ENCODE data around the gene IBTK.
A peak's percentile ranks its signal among the peaks of the same experiment; 100 is the strongest.
"Not testable (repeated sequence)": the region's sequence is repeated elsewhere in the genome, so short reads cannot be mapped to it uniquely, and the experiment has no call there.

IBTK gene

DNA sequence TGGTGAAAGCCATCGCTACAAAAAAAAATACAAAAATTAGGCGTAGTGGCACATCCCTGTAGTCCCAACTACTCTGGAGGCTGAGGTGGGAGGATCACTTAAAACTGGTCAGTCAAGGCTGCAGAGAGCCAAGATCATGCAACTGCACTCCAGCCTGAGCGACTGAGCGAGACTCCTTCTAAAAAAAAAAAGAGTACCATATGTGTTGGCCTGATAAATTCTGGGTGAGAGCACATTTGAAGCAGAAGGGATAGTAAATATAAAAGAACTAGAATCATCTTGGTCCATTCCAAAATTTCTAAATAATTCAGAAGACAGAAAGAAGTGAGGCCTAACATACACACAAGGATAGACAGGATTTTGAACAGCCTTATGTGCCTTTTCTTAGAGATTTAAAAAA lies 2.2 kb downstream of the IBTK start:
- DNase-seq (ENCODE audit: low spot score), result no peak

DNA sequence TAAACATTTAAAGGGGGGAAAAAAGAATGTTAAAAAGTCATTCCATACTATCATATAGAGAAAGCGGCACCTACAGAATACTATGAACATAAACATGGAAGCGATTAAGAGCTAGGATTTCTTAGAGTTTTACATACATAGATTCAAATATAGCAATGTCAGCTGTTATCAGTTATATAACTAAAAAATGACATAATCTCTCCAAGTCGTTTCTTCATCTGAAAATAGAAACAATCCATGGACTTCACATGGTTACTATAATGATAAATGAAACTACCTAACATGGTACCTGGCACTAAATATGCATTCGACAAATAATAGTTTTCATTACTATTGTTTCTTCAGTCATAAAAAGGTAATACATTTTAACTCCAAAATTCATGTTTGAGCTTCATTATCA lies 3.7 kb downstream of the IBTK start:
- no peak for DNase-seq (ENCODE audit: low spot score)

- no peak for DNase-seq (ENCODE audit: low spot score)
Observed at GRCh38 chr6:82240186-82240585, 7.4 kb downstream of the IBTK start.

GRCh38 chr6:82239597-82239996 lies 7.9 kb downstream of the IBTK start:
- no peak for DNase-seq (ENCODE audit: low spot score)

DNA sequence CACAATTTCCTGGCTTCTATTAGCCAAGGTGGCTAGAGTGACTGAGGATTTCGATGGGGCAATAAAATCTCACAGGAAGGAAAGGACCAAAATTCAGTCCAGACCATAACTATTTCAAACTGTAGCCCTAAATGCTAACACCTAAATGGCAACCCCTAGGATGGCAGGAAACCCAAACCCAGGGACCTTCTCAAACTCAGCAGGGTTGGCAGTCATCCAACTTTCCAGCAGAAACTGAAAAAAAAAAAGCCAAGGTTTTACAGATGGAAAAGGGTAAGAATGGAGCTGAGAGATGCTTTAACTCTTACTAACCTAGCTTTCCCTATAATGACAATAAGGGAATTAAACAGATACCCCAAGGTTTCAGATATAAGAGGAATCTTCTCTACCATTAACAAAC lies 10.5 kb downstream of the IBTK start:
- DNase-seq (ENCODE audit: low spot score), result no peak

DNA sequence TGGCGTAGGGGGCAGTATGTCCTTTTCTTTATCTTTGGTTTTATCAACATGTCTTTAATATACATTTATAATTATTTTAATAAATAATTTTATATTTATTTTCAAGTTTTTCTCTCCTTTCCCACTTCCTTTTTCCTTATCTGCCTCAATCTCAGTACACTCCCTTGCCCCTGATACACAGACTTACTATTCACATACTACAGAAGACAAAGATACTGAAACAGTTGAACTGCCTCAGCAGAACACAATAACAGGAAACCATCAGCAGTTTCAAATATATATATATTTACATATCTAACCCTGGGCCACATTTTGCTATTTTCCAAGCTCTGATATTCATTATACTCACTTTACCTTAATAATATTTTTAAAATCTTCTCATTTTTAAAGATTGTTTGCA lies 19.8 kb downstream of the IBTK start:
- no peak for DNase-seq (ENCODE audit: low spot score)

DNA sequence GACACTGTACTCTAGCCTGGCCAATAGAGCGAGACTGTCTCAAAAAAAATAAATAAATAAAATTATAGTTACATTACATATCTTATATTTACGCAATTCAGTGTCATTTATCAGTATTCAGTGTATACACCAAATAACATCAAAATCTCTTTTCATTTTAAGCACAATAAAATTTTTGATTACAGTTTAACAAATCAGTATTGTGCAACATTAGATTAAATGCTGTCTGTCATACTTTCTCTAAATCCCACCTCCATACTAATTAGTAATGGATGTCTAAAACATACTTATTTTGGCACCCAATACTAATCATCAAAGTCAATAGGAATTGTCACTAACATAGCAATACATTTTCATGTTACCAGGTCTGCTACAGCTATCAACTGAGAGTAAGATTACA lies 27.4 kb downstream of the IBTK start:
- no peak for DNase-seq (ENCODE audit: low spot score)

DNA sequence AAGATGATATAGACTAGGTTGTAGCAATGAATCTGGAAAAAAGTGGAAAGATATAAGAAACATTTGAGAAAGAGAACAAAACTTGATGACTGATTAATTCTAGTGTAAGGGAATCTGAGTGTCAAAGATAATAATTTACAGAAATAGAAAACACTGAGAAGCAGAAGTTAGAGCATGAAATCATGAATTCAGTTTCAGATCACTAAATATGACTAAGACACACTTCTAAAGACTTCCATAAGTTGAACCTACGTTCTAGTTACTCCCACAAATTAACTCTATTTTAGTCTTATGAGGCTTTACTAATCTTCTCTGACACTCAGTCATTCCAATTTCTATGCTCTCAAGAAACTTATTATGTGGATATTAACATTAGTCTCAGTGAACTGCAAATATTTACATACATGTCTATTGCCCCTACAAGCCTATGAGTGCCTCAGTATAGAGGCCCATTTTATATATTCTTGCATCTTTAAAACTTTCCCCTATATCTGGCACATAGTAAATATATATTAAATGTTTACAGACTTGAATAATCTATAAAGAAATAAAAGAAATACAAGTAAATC lies 30.4 kb downstream of the IBTK start:
- no peak for DNase-seq (ENCODE audit: low spot score)

DNA sequence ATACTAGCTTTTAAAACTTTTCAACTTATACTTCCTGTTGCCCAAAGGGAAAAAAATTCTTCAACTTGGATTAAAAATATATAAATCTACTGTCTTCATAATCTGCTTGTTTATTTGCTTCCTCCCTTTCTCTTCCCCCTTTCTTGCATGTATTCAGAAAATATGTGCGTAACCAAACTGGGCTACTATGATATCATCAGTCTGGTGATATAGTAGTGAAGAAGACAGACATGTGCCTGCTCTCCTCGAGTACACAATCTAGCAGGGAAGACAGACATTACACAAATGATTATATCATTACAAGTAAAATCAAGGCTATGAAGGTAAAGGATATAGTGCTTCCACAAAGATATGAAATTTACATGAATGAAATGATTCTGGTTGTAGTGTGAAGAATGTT lies 31.0 kb downstream of the IBTK start:
- no peak for DNase-seq (ENCODE audit: low spot score)

GRCh38 chr6:82211326-82211725 lies 36.2 kb downstream of the IBTK start:
- DNase-seq (ENCODE audit: low spot score), result no peak

DNA sequence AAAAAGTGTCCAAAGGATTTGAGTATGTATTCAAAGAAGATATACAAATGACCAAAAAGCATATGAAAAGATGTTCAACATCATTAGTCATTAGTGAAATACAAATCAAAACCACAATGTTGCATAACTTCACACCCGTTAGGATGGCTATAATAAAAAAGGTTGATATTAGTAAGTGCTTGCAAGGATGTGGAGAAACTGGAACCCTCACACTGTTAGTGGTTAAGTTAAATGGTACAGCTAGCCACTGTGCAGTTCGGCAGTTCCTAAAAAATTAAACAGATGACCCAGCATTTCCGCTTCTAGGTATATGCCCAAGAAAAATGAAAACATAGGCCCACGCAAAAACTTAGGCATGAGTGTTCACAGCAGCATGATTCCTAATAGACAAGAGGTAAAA lies 38.6 kb downstream of the IBTK start:
- DNase-seq (ENCODE audit: low spot score), result peak; percentile 27

DNA sequence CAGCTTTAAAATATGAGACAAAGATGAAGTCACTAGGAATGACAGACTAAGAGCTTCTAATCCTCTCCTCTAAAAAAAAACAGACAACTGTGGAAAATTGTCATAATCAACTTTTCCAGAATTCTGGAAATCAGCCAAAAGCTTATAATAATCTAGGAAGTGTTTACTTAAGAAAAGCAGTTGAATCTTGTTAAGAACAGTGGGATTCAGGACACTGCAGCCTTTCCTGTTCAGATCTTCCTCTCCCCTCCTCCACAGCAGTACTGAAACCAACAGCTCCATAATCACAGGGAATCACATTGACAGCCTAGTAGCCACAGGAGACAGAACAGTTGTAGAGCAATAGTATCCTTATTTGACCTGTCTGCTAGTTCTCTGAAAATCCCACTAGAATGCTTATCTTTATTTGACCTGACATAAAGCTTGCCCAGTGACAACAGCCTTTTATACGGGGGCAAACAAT lies 41.6 kb downstream of the IBTK start:
- no peak for DNase-seq (ENCODE audit: low spot score)

DNA sequence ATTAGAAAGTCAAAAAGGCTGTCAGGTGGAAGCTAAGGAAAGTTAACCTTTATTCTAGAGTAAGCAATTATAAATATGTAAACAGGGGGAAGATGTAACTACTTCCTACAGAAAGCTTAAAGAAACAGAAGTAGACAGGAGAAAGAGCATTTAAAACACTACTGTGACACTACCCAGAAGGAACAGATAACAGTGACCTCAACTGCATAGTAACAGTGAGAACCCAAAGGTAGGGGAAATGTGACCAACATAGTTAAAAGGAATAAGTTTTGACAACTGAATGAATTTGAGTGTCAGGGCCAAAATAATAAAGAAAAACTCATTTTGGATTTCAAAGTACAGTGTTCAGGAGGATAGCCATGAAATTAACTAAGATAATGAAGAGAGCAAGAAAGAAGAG lies 43.5 kb downstream of the IBTK start:
- no peak for DNase-seq (ENCODE audit: low spot score)

DNA sequence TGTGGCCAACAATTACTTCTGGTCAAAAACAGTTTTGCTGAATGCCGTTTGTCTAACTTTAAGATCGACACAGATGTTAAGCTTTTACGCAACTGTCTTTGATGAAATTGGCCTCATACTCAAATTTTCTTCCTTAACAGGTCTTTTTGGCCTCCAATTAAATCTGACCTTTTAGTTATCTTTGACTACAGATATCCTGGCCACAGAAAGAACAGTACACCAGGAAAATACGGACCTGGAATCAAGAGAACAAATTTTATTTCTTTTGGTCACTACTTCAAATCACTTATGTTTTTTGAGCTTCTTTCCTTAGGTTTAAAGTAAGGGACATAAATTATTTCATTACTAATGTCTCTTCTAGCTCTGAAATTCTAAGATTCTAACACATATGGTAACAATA lies 49.8 kb downstream of the IBTK start:
- DNase-seq (ENCODE audit: low spot score), result no peak

- DNase-seq (ENCODE audit: low spot score), result not testable (repeated sequence)
Observed at GRCh38 chr6:82197245-82197644, 50.3 kb downstream of the IBTK start.

- no peak for DNase-seq (ENCODE audit: low spot score)
Observed at GRCh38 chr6:82196161-82196560, 51.4 kb downstream of the IBTK start.

DNA sequence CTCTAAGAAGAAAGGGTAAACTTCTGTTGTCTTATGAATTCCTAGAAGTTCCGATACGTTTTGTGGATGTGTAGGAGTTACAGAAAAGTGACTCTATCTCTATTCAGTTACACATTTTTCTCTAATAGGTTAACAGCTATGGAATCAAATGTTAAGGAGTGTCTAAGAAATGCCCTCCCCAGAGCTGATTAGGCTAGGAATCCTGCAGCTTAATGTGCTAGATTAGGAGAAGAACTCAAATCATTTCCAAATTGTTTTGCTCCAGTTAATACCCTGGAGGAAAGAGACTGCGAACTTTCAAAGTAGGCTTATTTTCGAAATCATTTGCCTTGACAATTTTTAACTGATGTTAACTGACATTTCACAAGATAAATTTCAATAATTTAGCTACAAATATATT lies 51.9 kb downstream of the IBTK start:
- no peak for DNase-seq (ENCODE audit: low spot score)

DNA sequence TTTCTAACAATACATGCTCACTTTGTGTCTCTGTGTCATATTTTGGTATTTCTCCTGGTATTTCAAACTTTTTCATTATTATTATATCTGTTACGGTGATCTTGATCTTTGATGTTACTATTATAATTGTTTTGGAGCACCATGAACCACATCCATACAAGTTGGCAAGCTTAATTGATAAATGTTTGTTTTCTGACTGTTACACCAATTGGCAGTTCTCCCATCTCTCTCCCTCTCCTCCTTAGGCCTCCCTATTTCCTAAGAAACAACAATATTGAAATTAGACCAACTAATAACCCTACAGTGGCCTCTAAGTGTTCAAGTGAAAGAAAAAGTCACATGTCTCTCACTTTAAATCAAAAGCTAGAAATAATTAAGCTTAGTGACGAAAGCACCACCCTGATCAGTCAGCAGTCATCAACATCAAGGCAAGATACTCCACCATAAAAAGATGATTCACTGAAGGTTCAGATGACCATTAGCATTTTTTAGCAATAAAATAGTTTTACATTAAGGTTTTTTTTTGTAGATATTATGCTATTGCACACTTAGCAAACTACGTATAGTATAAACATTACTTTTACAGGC lies 61.5 kb downstream of the IBTK start:
- DNase-seq (ENCODE audit: low spot score), result no peak

GRCh38 chr6:82183642-82184282 lies 63.8 kb downstream of the IBTK start:
- no peak for DNase-seq (ENCODE audit: low spot score)

- peak; percentile 45 for DNase-seq (ENCODE audit: low spot score)
Observed at GRCh38 chr6:82182756-82183155, 64.8 kb downstream of the IBTK start.

GRCh38 chr6:82179415-82179814 lies 68.1 kb downstream of the IBTK start:
- DNase-seq (ENCODE audit: low spot score), result no peak

GRCh38 chr6:82178759-82179112 lies 68.8 kb downstream of the IBTK start:
- DNase-seq (ENCODE audit: low spot score), result no peak

DNA sequence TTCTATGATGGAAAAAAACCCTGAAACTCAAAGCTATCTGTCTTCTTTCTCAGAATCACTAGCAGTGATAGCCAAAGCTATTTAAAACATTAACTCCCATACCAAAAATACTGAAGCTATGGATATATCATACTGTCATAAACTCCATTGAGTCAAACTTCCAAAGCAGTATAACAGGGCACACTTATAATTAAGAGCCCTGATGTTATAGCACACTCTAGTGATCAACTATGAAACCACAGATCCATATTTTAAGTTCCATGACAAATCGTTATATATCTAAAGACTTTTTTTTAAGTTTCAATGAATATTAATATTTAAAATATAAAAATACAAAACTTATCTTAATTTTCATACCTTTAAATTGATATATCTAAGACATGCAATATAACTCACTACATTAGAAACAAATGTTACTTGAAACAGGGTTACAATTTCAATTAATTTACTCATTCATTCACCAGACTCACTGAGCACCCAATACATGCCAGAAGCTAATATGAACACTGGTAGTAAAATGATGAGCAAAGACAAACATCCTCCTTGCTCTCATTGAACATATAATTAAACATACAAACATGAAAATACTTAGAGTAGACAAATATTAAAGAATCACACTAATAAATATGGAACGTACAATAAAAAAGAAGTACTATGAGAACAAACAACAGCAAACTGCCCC lies 69.3 kb downstream of the IBTK start:
- no peak for DNase-seq (ENCODE audit: low spot score)
